ENCODE data around the gene ACKR3. TPM values are rescaled to one million over a fixed set of nuclear protein-coding genes. Genes with fewer than 3 reads are reported as not detected.

Gene ACKR3
- total and polyA plus RNA-seq, 10 of the 15 experiments (the other 5 are each of a cell fraction or from before 2014, with no cell fraction given): 3.0 to 154 (median 6.4) TPM

DNA sequence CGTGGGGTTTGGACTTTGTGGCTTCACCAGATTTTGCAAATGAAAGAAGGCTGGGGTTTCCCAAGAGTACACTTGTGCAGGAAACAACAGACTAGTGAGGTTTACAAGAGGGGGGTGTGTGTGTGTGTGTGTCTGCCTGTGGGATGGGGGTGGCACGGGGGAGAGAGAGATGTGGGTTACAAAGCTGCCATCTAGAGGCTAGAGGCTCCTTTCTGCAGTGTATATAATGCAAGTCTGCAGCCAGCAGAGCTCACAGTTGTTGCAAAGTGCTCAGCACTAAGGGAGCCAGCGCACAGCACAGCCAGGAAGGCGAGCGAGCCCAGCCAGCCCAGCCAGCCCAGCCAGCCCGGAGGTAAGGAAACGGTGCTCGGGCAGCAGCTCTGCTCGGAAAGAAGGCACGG is at the start of gene ACKR3 (continued):
- TF ChIP-seq RB1 (IDR thresholded peaks at IDR 0.05; ENCODE audit: borderline replicate concordance): peak; percentile 83; the same call in 1 of the 2 replicates
- TF ChIP-seq, protein P1, sequence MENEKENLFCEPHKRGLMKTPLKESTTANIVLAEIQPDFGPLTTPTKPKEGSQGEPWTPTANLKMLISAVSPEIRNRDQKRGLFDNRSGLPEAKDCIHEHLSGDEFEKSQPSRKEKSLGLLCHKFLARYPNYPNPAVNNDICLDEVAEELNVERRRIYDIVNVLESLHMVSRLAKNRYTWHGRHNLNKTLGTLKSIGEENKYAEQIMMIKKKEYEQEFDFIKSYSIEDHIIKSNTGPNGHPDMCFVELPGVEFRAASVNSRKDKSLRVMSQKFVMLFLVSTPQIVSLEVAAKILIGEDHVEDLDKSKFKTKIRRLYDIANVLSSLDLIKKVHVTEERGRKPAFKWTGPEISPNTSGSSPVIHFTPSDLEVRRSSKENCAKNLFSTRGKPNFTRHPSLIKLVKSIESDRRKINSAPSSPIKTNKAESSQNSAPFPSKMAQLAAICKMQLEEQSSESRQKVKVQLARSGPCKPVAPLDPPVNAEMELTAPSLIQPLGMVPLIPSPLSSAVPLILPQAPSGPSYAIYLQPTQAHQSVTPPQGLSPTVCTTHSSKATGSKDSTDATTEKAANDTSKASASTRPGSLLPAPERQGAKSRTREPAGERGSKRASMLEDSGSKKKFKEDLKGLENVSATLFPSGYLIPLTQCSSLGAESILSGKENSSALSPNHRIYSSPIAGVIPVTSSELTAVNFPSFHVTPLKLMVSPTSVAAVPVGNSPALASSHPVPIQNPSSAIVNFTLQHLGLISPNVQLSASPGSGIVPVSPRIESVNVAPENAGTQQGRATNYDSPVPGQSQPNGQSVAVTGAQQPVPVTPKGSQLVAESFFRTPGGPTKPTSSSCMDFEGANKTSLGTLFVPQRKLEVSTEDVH (IDR thresholded peaks at IDR 0.05; ENCODE audit: low read depth, partially characterized antibody): peak; percentile 21
- TF ChIP-seq POLR2AphosphoS5 (IDR thresholded peaks at IDR 0.05; ENCODE audit: low read length): peak; percentile 93
- TF ChIP-seq PAX5 (IDR thresholded peaks at IDR 0.05; ENCODE audit: borderline replicate concordance, low read depth, low read length): peak; percentile 69; the same call in 1 of the 2 replicates
- peak; percentile 88 for TF ChIP-seq POLR2A (IDR thresholded peaks at IDR 0.05; ENCODE audit: low read depth, low read length)
- TF ChIP-seq, protein P2, sequence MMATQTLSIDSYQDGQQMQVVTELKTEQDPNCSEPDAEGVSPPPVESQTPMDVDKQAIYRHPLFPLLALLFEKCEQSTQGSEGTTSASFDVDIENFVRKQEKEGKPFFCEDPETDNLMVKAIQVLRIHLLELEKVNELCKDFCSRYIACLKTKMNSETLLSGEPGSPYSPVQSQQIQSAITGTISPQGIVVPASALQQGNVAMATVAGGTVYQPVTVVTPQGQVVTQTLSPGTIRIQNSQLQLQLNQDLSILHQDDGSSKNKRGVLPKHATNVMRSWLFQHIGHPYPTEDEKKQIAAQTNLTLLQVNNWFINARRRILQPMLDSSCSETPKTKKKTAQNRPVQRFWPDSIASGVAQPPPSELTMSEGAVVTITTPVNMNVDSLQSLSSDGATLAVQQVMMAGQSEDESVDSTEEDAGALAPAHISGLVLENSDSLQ (IDR thresholded peaks at IDR 0.05): peak; percentile 29; the same call in 1 of the 2 replicates
- TF ChIP-seq, protein P3, sequence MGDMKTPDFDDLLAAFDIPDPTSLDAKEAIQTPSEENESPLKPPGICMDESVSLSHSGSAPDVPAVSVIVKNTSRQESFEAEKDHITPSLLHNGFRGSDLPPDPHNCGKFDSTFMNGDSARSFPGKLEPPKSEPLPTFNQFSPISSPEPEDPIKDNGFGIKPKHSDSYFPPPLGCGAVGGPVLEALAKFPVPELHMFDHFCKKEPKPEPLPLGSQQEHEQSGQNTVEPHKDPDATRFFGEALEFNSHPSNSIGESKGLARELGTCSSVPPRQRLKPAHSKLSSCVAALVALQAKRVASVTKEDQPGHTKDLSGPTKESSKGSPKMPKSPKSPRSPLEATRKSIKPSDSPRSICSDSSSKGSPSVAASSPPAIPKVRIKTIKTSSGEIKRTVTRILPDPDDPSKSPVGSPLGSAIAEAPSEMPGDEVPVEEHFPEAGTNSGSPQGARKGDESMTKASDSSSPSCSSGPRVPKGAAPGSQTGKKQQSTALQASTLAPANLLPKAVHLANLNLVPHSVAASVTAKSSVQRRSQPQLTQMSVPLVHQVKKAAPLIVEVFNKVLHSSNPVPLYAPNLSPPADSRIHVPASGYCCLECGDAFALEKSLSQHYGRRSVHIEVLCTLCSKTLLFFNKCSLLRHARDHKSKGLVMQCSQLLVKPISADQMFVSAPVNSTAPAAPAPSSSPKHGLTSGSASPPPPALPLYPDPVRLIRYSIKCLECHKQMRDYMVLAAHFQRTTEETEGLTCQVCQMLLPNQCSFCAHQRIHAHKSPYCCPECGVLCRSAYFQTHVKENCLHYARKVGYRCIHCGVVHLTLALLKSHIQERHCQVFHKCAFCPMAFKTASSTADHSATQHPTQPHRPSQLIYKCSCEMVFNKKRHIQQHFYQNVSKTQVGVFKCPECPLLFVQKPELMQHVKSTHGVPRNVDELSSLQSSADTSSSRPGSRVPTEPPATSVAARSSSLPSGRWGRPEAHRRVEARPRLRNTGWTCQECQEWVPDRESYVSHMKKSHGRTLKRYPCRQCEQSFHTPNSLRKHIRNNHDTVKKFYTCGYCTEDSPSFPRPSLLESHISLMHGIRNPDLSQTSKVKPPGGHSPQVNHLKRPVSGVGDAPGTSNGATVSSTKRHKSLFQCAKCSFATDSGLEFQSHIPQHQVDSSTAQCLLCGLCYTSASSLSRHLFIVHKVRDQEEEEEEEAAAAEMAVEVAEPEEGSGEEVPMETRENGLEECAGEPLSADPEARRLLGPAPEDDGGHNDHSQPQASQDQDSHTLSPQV (IDR thresholded peaks at IDR 0.05): peak; percentile 71; the same call in 1 of the 2 replicates
- TF ChIP-seq EP300 (IDR thresholded peaks at IDR 0.05; ENCODE audit: borderline replicate concordance in 1 of 2, control insufficient read depth in 1 of 2, low read depth in 2 of 2, low read length in 2 of 2): peak; percentile 68 to 74; a peak in 2 of 4 replicates
- peak; percentile 89 for TF ChIP-seq RELA (IDR thresholded peaks at IDR 0.05; ENCODE audit: borderline replicate concordance, partially characterized antibody)
- peak; percentile 82 for TF ChIP-seq CBFB (IDR thresholded peaks at IDR 0.05; ENCODE audit: low read depth)
- TF ChIP-seq BHLHE40 (IDR thresholded peaks at IDR 0.05; ENCODE audit: borderline replicate concordance in 1 of 2, low read depth in 2 of 2, low read length in 1 of 2): peak; percentile 87 to 88
- TF ChIP-seq, protein P4, sequence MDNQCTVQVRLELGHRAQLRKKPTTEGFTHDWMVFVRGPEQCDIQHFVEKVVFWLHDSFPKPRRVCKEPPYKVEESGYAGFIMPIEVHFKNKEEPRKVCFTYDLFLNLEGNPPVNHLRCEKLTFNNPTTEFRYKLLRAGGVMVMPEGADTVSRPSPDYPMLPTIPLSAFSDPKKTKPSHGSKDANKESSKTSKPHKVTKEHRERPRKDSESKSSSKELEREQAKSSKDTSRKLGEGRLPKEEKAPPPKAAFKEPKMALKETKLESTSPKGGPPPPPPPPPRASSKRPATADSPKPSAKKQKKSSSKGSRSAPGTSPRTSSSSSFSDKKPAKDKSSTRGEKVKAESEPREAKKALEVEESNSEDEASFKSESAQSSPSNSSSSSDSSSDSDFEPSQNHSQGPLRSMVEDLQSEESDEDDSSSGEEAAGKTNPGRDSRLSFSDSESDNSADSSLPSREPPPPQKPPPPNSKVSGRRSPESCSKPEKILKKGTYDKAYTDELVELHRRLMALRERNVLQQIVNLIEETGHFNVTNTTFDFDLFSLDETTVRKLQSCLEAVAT (IDR thresholded peaks at IDR 0.05): peak; percentile 88
- TF ChIP-seq, protein P5, sequence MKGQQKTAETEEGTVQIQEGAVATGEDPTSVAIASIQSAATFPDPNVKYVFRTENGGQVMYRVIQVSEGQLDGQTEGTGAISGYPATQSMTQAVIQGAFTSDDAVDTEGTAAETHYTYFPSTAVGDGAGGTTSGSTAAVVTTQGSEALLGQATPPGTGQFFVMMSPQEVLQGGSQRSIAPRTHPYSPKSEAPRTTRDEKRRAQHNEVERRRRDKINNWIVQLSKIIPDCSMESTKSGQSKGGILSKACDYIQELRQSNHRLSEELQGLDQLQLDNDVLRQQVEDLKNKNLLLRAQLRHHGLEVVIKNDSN (IDR thresholded peaks at IDR 0.05; ENCODE audit: borderline replicate concordance, extremely low read length, insufficient read depth, low read depth, low read length): no peak
- TF ChIP-seq SMAD1 (IDR thresholded peaks at IDR 0.05; ENCODE audit: low read depth, partially characterized antibody): peak; percentile 13
- no peak for TF ChIP-seq SPI1 (IDR thresholded peaks at IDR 0.05; ENCODE audit: borderline replicate concordance, insufficient read depth, low read depth, low read length)
- TF ChIP-seq TARDBP (IDR thresholded peaks at IDR 0.05; ENCODE audit: borderline replicate concordance): 0 out of 2 replicates have a peak, but pooled peaks have one; percentile 32
- peak; percentile 57; the same call in 1 of the 2 replicates for TF ChIP-seq RAD51 (IDR thresholded peaks at IDR 0.05)
- peak; percentile 87 for TF ChIP-seq SMARCA5 (IDR thresholded peaks at IDR 0.05)
- TF ChIP-seq NR2C2 (IDR thresholded peaks at IDR 0.05; ENCODE audit: borderline replicate concordance, control insufficient read depth, insufficient read length, low read depth): no peak
- TF ChIP-seq EED (IDR thresholded peaks at IDR 0.05; ENCODE audit: low read depth): peak; percentile 88
